8988T (cell line): ENCODE measurements around the gene RUFY3.

Source experiments
- DNase-seq: peaks from one replicate; pipeline ENCODE4 v3.0.0; 2011

RUFY3 gene

DNA sequence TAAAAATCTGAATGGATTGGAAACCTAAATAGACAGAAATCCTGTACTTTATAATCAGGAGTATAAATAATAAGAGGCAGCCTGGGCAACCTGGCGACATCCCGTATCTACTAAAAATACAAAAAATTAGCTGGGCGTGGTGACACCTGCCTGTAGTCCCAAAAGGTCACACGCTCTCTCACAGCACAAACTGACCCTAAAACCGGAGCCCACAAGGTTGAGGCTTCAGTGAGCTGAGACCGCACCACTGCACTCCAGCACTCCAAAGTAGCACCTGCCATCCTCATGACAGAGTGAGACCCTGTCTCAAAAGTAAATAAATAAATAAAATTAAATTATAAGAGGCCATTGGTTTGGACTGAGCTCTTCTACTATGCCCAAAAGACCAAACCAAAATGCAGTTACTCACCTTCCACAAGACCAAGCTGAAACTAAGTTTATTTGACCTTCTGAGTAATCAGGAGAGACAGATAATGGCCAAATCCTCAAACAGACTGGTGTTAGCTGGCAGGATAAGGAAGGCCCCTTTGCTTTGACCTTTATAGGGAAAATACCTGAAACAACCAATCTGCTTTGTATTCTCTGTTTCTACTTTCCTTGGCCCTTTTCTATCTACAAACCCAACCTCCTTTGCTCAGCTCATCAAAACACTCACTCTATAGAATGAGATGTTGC is 121.1 kb downstream of the RUFY3 start:
- no peak for DNase-seq

DNA sequence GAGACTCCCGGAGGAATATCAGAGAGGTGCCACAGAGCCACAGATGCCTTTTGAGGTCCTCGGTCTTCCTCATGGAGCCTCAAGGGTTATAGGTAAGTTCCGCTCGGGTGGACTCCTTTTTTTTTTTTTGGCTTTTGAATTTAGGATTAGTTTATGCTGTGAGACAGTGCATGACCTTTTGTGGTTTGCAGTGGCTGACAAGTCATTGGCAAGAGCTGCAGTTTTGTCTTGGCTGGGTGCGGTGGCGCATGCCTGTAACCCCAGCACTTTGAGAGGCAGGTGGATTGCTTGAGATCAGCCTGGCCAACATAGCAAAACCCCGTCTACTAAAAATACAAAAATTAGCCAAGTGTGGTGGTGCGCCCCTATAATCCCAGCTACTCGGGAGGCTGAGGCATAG is 122.4 kb downstream of the RUFY3 start:
- DNase-seq, result no peak

DNA sequence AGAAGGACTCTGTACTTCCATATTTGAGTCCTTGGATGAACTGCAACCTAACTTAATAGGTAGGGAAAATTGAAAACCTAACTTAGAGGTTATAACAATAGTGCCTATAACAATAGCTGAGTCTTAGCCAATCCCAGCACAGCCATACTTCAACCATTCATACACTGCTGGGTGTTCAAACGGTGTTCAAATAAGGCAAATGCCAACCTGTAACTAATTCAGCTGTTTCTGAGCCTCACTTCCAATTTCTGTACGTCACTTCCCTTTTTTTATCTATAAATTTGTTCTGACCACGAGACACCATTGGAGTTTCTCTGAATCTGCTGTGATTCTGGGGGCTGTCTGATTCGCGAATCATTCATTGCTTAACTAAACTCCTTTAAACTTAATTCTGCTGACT is 127.5 kb downstream of the RUFY3 start:
- no peak for DNase-seq

DNA sequence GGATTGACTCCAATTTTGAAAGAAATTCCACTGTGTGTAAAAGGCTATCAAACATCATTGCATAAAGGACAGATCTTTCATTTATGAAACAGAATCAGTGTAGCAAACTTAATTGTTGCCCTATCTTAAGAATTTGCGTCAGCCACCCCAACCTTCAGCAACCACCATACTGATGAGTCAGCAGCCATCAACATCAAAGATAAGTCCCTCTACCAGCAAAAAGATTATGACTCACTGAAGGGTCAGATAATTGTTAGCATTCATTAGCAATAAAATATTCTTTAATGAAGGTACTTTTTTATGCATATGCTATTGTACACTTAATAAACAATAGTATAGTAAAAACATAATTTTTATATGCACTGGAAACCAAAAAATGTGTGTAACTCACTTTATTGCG is 133.7 kb downstream of the RUFY3 start:
- no peak for DNase-seq
